PC-9 (cell line): ENCODE measurements around the gene UBE2A. TPM values are rescaled to one million over a fixed set of nuclear protein-coding genes. Genes with fewer than 3 reads are reported as not detected.

Experiments used
- BruUV-seq: library from RNA; stranded (reverse); fragments of 400-500 nt; replicated peaks from 2 replicates; lab custom pipeline; 2021; lab: Mats Ljungman, UMichigan
- CTCF ChIA-PET: fragments of 300-600 bp; sonication (Branson Sonifier 250); formaldehyde crosslinking; loops from one replicate; lab custom pipeline; 2022; ENCODE audit warnings: antibody characterized with exemption; lab: Charles Lee
- POLR2A ChIA-PET: fragments of 300-600 bp; sonication (Branson Sonifier 250); formaldehyde crosslinking; loops from one replicate; lab custom pipeline; 2022; ENCODE audit warnings: antibody characterized with exemption; ENCODE audit not compliant: unreplicated experiment; lab: Charles Lee
- DNase-seq, 2 experiments: peaks; one replicate each; pipeline versions ENCODE4 v3.0.0 to v3.0.0-alpha.2; 2015 to 2022; ENCODE audit warnings: mixed read lengths in 1 of 2
- H2AFZ ChIP-seq: fragments of 200-600 bp; sonication (generic); 2 replicates; pipeline ENCODE4 v1.8.1; 2017; ENCODE audit warnings: antibody characterized with exemption
- H3F3A ChIP-seq: fragments of 200-600 bp; sonication (generic); 2 replicates; pipeline ENCODE4 v1.8.1; 2017; ENCODE audit warnings: antibody characterized with exemption, mild to moderate bottlenecking, low read depth; ENCODE audit not compliant: insufficient read depth
- H3K27ac ChIP-seq: fragments of 200-600 bp; sonication (generic); 2 replicates; pipeline ENCODE4 v1.6.1; 2016; ENCODE audit warnings: mixed run types
- H3K27me3 ChIP-seq: fragments of 200-600 bp; sonication (generic); 2 replicates; pipeline ENCODE4 v1.6.1; 2016; ENCODE audit warnings: low read depth, mixed run types; ENCODE audit not compliant: insufficient read depth
- H3K36me3 ChIP-seq: fragments of 200-600 bp; sonication (generic); 2 replicates; pipeline ENCODE4 v1.6.1; 2016; ENCODE audit warnings: low read depth, mixed run types
- H3K4me1 ChIP-seq: fragments of 200-600 bp; sonication (generic); replicated peaks from 2 replicates; pipeline ENCODE4 v1.6.1; 2016; ENCODE audit warnings: mixed run types; ENCODE audit not compliant: insufficient read depth
- H3K4me2 ChIP-seq: fragments of 200-600 bp; sonication (generic); 2 replicates; pipeline ENCODE4 v1.6.1; 2017; ENCODE audit warnings: mixed run types
- H3K4me3 ChIP-seq: fragments of 200-600 bp; sonication (generic); 2 replicates; pipeline ENCODE4 v1.6.1; 2016; ENCODE audit warnings: mixed run types
- H3K79me2 ChIP-seq: fragments of 200-600 bp; sonication (generic); 2 replicates; pipeline ENCODE4 v1.6.1; 2017; ENCODE audit warnings: low read depth, mixed run types
- H3K9me2 ChIP-seq: fragments of 200-600 bp; sonication (generic); 2 replicates; pipeline ENCODE4 v1.8.1; 2017; ENCODE audit warnings: mild to moderate bottlenecking; ENCODE audit not compliant: insufficient read depth
- H3K9me3 ChIP-seq: fragments of 200-600 bp; sonication (generic); 2 replicates; pipeline ENCODE4 v1.8.1; 2016; ENCODE audit warnings: low read depth; ENCODE audit not compliant: insufficient read depth
- H4K20me1 ChIP-seq: fragments of 200-600 bp; sonication (generic); 2 replicates; pipeline ENCODE4 v1.8.1; 2017; ENCODE audit not compliant: insufficient read depth
- CTCF ChIP-seq: fragments of 200-600 bp; sonication (generic); conservative IDR thresholded peaks from 2 replicates; pipeline ENCODE4 v1.6.1; 2017; ENCODE audit warnings: mixed run types, antibody characterized with exemption, mild to moderate bottlenecking, moderate library complexity
- EZH2 ChIP-seq: fragments of 200-600 bp; sonication (generic); IDR thresholded peaks from 2 replicates; pipeline ENCODE4 v1.8.0; 2017; ENCODE audit warnings: antibody characterized with exemption, low read depth
- intact Hi-C: fragments of 100-400 bp; cut with micrococcal nuclease; formaldehyde crosslinking; loops from one replicate; pipeline ENCODE4 v1.10.0; 2022; ENCODE audit not compliant: unreplicated experiment
- total RNA-seq: library from RNA; stranded (reverse); gene quantifications from 2 replicates; pipeline ENCODE4 v1.2.3, GENCODE V29; 2021

The UBE2A gene
- total RNA-seq, 1 experiment from 2014 or later = 119 TPM

GRCh38 chrX:119570351-119570835 is 4.0 kb upstream of the UBE2A start:
- DNase-seq = no peak
- Histone ChIP-seq H2AFZ (no peak overlapping the region), H3K4me3 (no peak overlapping the region), H3K4me1 (peaks cover 16% of the 10 kb centered on the region), H3K36me3 (no peaks in the 10 kb centered on the region), H3F3A (peaks cover 14% of the 10 kb centered on the region), H4K20me1 (no peaks in the 10 kb centered on the region), H3K27ac (no peak overlapping the region), H3K9me3 (no peaks in the 10 kb centered on the region), H3K27me3 (no peaks in the 10 kb centered on the region), H3K9me2 (no peaks in the 10 kb centered on the region), H3K79me2 (peaks cover 8% of the 10 kb centered on the region), H3K4me2 (no peak overlapping the region)
- intact Hi-C loops = loop anchor here (5.0 kb wide), 1 partner anchor 122 kb away; the partner anchor contains the start of gene SEPTIN6
- no TSS peak for BruUV-seq
- CTCF ChIA-PET = interaction anchor here (0.6 kb wide), 1 partner anchor 17 kb away, joined by 3 read pairs; no protein-coding TSS in a partner anchor
- TF ChIP-seq CTCF (no peak), EZH2 (no peak)
- POLR2A ChIA-PET = no interaction called here

GRCh38 chrX:119573222-119573621 is 1.1 kb upstream of the UBE2A start:
- TSS peak; percentile 67 for BruUV-seq
- intact Hi-C loops = loop anchor here (5.0 kb wide), 1 partner anchor 119 kb away; the partner anchor contains the start of gene SEPTIN6

More at GRCh38 chrX:119573222-119573621, 1.1 kb upstream of the UBE2A start:
- peak overlapping the region; percentile 83 for H3K4me3 ChIP-seq
- H3F3A ChIP-seq = peaks cover 15% of the 10 kb centered on the region
- H3K79me2 ChIP-seq = peaks cover 23% of the 10 kb centered on the region
- peak overlapping the region; percentile 98 for H3K4me2 ChIP-seq
- peak overlapping the region; percentile 87 for H2AFZ ChIP-seq
- no peaks in the 10 kb centered on the region for H3K9me3 ChIP-seq
- TF ChIP-seq EZH2 (no peak), CTCF (no peak)
- no peak for DNase-seq
- no peaks in the 10 kb centered on the region for H3K9me2 ChIP-seq
- peaks cover 27% of the 10 kb centered on the region for H3K4me1 ChIP-seq
- ChIA-PET POLR2A (interaction anchor here (0.5 to 0.7 kb wide), 3 partner anchors 11 to 172 kb away, joined by 5 to 10 read pairs (median 8); no protein-coding TSS in a partner anchor), CTCF (interaction anchor here (0.6 to 1.2 kb wide), 3 partner anchors 13 to 986 kb away, joined by 4 to 21 read pairs (median 4); no protein-coding TSS in a partner anchor)
- peak overlapping the region; percentile 83 for H3K27ac ChIP-seq
- H3K27me3 ChIP-seq = no peaks in the 10 kb centered on the region
- peaks cover 6% of the 10 kb centered on the region; the same call in 1 of the 2 replicates for H3K36me3 ChIP-seq
- H4K20me1 ChIP-seq = no peaks in the 10 kb centered on the region
